Left lung (tissue), 10 donors: Measurements from ENCODE around the gene LENEP. TPM values are rescaled to one million over a fixed set of nuclear protein-coding genes. Genes with fewer than 3 reads are reported as not detected.

Source experiments
- ATAC-seq: fragments of 200-7000 bp; cut with Tn5 transposase; one replicate; pipeline ENCODE4 v1.9.1; 2020; ENCODE audit warnings: moderate library complexity
- DNase-seq, 4 donors: peaks; one replicate each; pipeline ENCODE4 v3.0.0-alpha.2; 2013 to 2020
- H3K27ac ChIP-seq, 2 donors: fragments of 200-600 bp; sonication (generic) in 1 of 2; one replicate each; pipeline versions ENCODE4 v1.5.0 to v1.8.0; 2020 to 2021
- H3K27me3 ChIP-seq, 2 donors: fragments of 200-600 bp; sonication (generic) in 1 of 2; one replicate each; pipeline versions ENCODE4 v1.5.0 to v1.8.0; 2020 to 2021
- H3K36me3 ChIP-seq, 2 donors: fragments of 200-600 bp; sonication (generic) in 1 of 2; one replicate each; pipeline versions ENCODE4 v1.5.0 to v1.8.0; 2020 to 2021
- H3K4me1 ChIP-seq, 2 donors: fragments of 200-600 bp; one replicate each; pipeline ENCODE4 v1.8.0; 2021
- H3K4me3 ChIP-seq, 2 donors: fragments of 200-600 bp; sonication (generic) in 1 of 2; one replicate each; pipeline versions ENCODE4 v1.5.0 to v1.8.0; 2020 to 2021; ENCODE audit warnings: mild to moderate bottlenecking in 1 of 2
- H3K9me3 ChIP-seq, 2 donors: fragments of 200-600 bp; sonication (generic) in 1 of 2; one replicate each; pipeline versions ENCODE4 v1.5.0 to v1.8.0; 2020 to 2021
- CTCF ChIP-seq, 2 donors: fragments of 200-600 bp; sonication (generic) in 1 of 2; IDR thresholded peaks; one replicate each; pipeline versions ENCODE4 v1.5.0 to v1.8.0; 2021; ENCODE audit warnings: antibody characterized with exemption in 2 of 2
- intact Hi-C, 2 donors: fragments of 100-400 bp; cut with DNase I; formaldehyde crosslinking; loops; one replicate each; pipeline versions ENCODE4 v1.11.2 to v1.14.2; 2022
- polyA plus RNA-seq, 6 donors: library from polyadenylated mRNA; unstranded; fragments of 120-200 nt; gene quantifications; one replicate each; pipeline ENCODE4 v1.2.1, GENCODE V29; 2013; ENCODE audit not compliant: insufficient read length in 6 of 6
- total RNA-seq, 2 donors: library from RNA; stranded (reverse); fragmentation: NEBNext Ultra II Directional; extraction: Animal tissue kit (Norgen Biotek cat#: 25700); gene quantifications; one replicate each; pipeline ENCODE4 v1.2.1, GENCODE V29; 2021
- donor health status: DM: no; HTN: yes; CAD: no.
- donor health status: DM: no; HTN: no; CAD: no.

The LENEP gene
- total and polyA plus RNA-seq, 8 donors: 0.52 to 1.8 (median 0.81) TPM; not detected in 1

DNA sequence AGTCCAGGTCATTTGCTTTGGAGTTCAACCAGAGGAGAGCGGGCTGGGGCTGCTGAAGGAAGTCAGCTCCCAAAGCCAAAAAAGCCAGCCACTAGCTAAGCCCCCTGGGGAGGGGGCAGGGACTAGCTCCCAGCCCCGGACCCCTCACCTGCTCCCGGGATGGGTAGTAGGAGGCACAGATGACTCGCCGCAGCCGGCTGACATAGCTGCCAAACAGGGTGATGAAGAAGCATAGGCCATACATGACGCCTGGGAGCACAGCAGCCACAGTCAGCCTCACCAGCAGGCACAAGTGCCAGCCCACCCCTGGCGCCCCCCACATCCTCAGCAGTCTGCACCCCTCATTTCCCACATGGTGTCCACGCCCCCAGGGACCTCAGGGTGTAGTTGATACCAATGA, 32.8 kb downstream of the LENEP start:
- intact Hi-C loops: no loop called here
- Histone ChIP-seq H3K9me3 (no peaks in the 10 kb centered on the region), H3K36me3 (no peaks in the 10 kb centered on the region), H3K4me1 (peaks cover 0 to 14% of the 10 kb centered on the region in 2 donors), H3K27ac (no peak overlapping the region), H3K27me3 (no peaks in the 10 kb centered on the region), H3K4me3 (no peak overlapping the region)
- DNase-seq: peak in 1 of 4 donors; percentile 63
- no peak for TF ChIP-seq CTCF (IDR thresholded peaks at IDR 0.05)
- ATAC-seq: no peak

- Histone ChIP-seq H3K27ac (no peak overlapping the region), H3K4me3 (no peak overlapping the region), H3K9me3 (no peaks in the 10 kb centered on the region), H3K4me1 (peaks cover 0 to 14% of the 10 kb centered on the region in 2 donors), H3K27me3 (no peaks in the 10 kb centered on the region), H3K36me3 (no peaks in the 10 kb centered on the region)
- DNase-seq (no peak), ATAC-seq (peak; percentile 36)
- intact Hi-C loops: no loop called here
- TF ChIP-seq CTCF (IDR thresholded peaks at IDR 0.05): no peak
These were observed 33.2 kb downstream of the LENEP start for GRCh38 chr1:155026588-155026987.

DNA sequence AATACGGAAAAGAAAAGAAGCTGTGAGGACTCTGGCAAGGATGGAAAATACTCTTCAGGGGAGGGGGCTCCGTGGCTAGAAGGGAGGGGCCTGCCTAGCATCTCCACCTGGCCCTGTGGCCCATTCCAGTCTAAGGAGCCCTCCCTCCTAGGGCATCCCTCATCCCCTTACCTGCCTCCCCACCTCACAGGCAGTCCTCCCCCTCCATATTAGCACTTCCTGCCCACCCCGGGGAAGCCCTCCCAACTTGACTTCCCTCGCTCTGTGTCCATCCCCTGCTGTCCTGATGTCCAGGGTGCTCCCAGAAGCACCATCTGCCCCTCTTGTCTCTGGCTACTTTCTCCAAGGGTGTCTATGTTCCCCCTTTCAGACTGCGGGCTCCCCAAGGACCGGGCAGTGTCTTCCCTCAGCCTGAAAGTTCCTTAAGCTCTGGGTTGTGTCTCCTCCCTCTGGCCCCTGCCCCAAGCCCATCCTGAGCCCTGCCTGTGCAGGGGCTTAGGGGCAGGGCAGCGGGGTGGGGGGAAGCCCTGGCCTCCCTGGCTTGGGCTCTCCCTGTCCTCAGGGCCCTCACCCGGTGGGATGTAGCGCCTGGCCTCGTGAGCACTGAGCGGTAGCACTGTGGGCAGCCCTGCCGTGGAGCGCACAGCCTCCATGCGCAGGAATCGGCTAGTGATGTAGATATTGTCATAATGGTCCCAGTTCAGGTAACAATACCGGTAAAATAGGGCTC, 36.3 kb downstream of the LENEP start:
- Histone ChIP-seq H3K27ac (no peak overlapping the region), H3K4me1 (peaks cover 0 to 9% of the 10 kb centered on the region in 2 donors), H3K36me3 (no peaks in the 10 kb centered on the region), H3K9me3 (no peaks in the 10 kb centered on the region), H3K27me3 (no peaks in the 10 kb centered on the region), H3K4me3 (no peak overlapping the region)
- ATAC-seq (no peak), DNase-seq (peak in 1 of 4 donors; percentile 61)
- intact Hi-C loops: no loop called here
- TF ChIP-seq CTCF (IDR thresholded peaks at IDR 0.05): no peak

GRCh38 chr1:155030243-155030795, 36.9 kb downstream of the LENEP start:
- ATAC-seq: no peak
- intact Hi-C loops: no loop called here
- peaks cover 0 to 9% of the 10 kb centered on the region in 2 donors for H3K4me1 ChIP-seq
- peak in 1 of 4 donors; percentile 53 for DNase-seq
- no peak overlapping the region for H3K4me3 ChIP-seq
- no peak overlapping the region for H3K27ac ChIP-seq
- no peaks in the 10 kb centered on the region for H3K9me3 ChIP-seq
- no peaks in the 10 kb centered on the region for H3K36me3 ChIP-seq
- no peak for TF ChIP-seq CTCF (IDR thresholded peaks at IDR 0.05)
- H3K27me3 ChIP-seq: no peaks in the 10 kb centered on the region

DNA sequence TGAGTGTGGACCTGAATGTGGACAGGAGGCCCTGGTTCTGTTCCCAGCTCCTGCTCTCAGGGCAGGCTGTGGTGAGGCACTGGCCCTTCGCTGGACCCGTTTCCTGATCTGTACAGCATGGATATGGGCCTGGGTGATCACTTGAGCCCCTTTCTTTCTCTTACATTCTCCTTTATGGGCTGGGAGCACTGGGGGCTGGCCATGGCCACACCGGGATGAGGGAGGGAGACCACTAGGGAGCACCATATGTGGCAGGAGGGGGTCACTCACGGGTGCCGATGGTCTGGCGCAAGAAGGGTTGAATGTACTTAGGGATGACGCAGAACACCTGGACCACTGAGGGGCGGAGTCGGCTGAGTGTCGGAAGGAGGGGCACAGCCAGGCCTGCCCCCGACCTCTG, 37.5 kb downstream of the LENEP start:
- ATAC-seq: no peak
- no peak overlapping the region for H3K4me3 ChIP-seq
- H3K27ac ChIP-seq: no peak overlapping the region
- intact Hi-C loops: no loop called here
- H3K36me3 ChIP-seq: no peaks in the 10 kb centered on the region
- TF ChIP-seq CTCF (IDR thresholded peaks at IDR 0.05): no peak
- H3K4me1 ChIP-seq: peaks cover 0 to 11% of the 10 kb centered on the region in 2 donors
- no peaks in the 10 kb centered on the region for H3K9me3 ChIP-seq
- DNase-seq: peak in 1 of 4 donors; percentile 49
- H3K27me3 ChIP-seq: no peaks in the 10 kb centered on the region
